HAP-1 (cell line): ENCODE measurements around the gene GSKIP.
A peak's percentile ranks its signal among the peaks of the same experiment; 100 is the strongest.

ENCODE experiments used
- DNase-seq, 2 experiments: peaks; one replicate each; pipeline ENCODE4 v3.0.0-alpha.2; 2016 to 2020; ENCODE audit warnings: low spot score in 2 of 2
- H3K27me3 ChIP-seq: fragments of 250-450 bp; sonication (Bioruptor Pico); 2 replicates; pipeline ENCODE4 v1.5.1; 2020; ENCODE audit warnings: low read depth, mild to moderate bottlenecking, moderate library complexity
- H3K36me3 ChIP-seq: fragments of 250-450 bp; sonication (Bioruptor Pico); replicated peaks from 2 replicates; pipeline ENCODE4 v1.5.1; 2020; ENCODE audit warnings: mild to moderate bottlenecking
- H3K4me1 ChIP-seq: fragments of 250-450 bp; sonication (Bioruptor Pico); 2 replicates; pipeline ENCODE4 v1.5.1; 2020; ENCODE audit warnings: mild to moderate bottlenecking
- H3K4me3 ChIP-seq: fragments of 250-450 bp; sonication (Bioruptor Pico); 2 replicates; pipeline ENCODE4 v1.5.1; 2020; ENCODE audit warnings: mild to moderate bottlenecking, moderate library complexity
- H3K9me3 ChIP-seq: fragments of 250-450 bp; sonication (Bioruptor Pico); 2 replicates; pipeline ENCODE4 v1.5.1; 2020; ENCODE audit warnings: mild to moderate bottlenecking, moderate library complexity
- in situ Hi-C: fragments of 300-500 bp; cut with MboI; formaldehyde crosslinking; loops from 3 replicates; pipeline ENCODE4 v1.14.3; 2020; ENCODE audit warnings: low sequenced_read_pairs, inconsistent platforms, mixed read lengths

The GSKIP gene

DNA sequence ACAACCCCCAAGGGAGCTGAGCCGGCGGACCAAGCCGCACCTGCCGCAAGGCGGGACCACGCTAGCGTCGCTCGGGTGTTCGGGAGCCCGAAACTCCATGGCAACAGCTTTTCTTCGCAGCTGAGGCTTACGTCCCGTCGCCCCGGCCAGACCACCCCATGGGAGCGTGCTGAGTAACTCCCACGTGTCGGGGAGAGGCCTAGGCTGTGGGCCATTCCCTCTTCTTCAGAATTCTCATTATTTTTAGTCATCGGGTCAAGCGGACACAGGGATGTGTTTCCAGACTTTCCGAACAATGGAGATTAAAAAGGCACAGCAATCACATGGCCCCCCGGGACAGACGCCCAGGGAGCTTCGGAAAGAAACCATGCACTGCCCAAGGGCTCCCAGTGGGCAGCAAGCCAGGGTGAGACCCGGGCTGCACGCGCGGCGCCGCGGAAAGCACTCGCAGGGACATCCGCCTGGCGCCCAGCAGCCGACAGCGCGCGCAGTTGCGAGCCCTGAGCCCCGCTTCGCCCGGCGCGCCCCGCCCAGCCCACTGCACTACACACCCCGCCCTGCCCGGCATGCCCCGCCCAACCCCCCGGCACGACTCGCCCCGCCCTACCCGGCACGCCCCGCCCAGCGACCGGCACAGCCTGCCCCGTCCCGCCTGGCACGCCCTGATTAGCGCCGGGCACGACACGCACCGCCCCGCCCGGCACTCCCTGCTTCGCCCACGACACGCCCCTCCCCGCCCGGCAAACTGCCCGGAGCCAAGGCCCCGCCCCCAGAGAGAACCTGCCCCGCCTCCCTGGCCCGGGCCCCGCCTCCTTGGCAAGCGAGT lies 28.2 kb downstream of the GSKIP start:
- Histone ChIP-seq H3K4me3 (peak overlapping the region; percentile 82), H3K4me1 (peaks cover 4% of the 10 kb centered on the region), H3K27me3 (no peaks in the 10 kb centered on the region), H3K36me3 (0 out of 2 replicates have a peak, but pooled peaks cover 3% of the 10 kb centered on the region), H3K9me3 (no peaks in the 10 kb centered on the region)
- in situ Hi-C loops: no loop called here
- peak; percentile 89 to 98 for DNase-seq

DNA sequence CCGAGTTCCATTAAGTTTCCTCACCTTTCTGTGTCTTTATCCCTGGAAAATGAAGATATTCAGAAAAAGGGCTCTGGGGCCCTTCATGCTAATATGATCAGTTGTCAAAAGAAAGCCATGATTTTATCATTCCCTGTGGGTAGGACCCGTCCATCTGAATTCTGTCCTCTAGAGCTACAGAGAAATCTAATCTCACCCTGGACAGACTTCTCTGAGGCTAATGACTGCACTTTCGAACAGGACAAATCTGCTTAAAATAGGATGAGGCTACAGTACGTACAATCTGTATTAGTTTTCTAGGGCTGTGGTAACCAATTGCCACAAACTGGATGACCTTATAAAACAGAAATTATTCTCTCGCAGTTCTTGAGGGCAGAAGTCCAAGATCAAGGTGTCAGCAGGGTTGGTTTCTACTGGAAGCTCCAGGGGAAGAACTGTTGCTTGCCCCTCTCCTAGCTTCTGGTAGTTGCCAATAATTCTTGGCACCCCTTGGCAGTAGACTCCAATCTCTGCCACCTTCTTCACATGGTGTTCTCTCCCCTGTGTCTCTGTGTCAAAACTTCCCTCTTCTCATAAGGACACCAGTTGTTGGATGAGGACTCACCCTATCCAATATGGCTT lies 29.9 kb downstream of the GSKIP start:
- no peak for DNase-seq
- no peaks in the 10 kb centered on the region for H3K9me3 ChIP-seq
- in situ Hi-C loops: no loop called here
- H3K4me1 ChIP-seq: peaks cover 4% of the 10 kb centered on the region
- no peaks in the 10 kb centered on the region for H3K36me3 ChIP-seq
- H3K27me3 ChIP-seq: no peaks in the 10 kb centered on the region
- no peak overlapping the region for H3K4me3 ChIP-seq

DNA sequence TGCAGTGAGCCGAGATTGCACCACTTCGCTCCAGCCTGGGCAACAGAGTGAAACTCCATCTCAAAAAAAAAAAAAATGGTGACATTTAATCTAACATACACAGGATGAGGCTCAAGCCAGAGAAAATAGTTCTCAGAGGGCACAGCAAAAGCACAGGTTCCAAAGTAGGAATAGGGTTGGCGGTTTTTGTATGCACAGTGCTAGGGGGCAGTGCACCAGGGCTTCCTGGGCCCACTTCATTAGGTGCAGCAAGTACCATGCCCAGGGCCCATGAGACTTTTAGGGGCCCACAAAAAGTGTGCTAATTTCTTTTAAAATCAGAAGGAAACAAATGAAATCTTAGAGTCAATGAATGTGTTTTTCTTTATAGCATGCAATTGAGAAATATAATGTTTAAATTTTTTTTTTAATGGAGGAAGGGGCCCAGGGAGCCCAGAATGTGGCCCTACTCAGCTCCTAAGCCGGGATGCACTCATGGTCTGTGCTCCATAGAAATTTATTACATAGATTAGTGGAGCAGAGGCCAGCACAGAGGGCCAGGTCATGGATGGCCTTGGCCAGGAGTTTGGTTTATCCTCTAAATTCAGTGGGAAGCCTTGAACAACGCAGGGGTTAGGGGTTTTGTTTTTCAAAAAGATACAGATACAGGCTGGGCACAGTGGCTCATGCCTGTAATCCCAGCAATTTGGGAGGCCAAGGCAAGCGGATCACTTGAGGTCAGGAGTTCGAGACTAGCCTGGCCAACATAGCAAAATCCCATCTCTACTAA lies 30.9 kb downstream of the GSKIP start:
- peaks cover 4% of the 10 kb centered on the region for H3K4me1 ChIP-seq
- H3K36me3 ChIP-seq: no peaks in the 10 kb centered on the region
- no peaks in the 10 kb centered on the region for H3K9me3 ChIP-seq
- in situ Hi-C loops: no loop called here
- no peak overlapping the region for H3K4me3 ChIP-seq
- no peaks in the 10 kb centered on the region for H3K27me3 ChIP-seq
- no peak for DNase-seq

DNA sequence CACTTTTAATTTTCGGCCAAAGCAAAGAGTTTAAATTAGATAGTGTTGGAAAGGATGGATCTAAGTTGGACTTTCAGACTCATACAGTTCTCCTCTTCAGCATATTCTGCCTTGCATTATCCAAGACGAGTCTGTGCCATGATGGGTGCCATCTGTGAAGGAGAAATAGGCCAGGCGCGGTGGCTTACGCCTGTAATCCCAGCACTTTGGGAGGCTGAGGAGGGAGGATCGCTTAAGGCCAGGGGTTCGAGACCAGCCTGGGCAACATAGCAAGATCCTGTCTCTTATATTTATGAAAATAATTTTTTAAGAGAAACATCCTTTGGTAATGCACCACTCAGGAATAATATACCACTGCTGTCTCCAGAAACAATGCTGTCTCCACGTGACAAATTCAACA lies 35.1 kb downstream of the GSKIP start:
- no peak for DNase-seq

DNA sequence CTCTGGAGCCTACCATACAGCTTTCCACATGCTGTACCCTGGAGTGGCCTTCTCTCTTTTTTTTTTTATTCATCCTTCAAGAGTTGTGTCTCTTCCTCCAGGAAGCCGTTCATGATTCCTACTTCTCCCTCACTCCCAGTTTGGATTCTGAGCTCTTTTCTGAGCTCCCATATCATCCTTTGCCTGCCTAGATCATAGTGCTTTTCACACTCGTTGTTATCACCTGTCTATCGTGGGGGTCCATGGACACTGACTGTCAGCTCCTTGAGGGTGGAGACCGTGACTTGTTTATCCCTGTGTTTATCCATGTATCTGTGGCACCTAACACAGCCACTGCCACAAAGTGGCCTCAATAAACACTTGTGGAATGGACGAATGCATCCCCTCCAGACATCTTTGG lies 35.6 kb downstream of the GSKIP start:
- no peak for DNase-seq
- Histone ChIP-seq H3K4me1 (no peaks in the 10 kb centered on the region), H3K9me3 (no peaks in the 10 kb centered on the region), H3K36me3 (no peaks in the 10 kb centered on the region), H3K4me3 (no peak overlapping the region), H3K27me3 (no peaks in the 10 kb centered on the region)
- in situ Hi-C loops: no loop called here

More for the DNA sequence above, 35.1 kb downstream of the GSKIP start:
- H3K36me3 ChIP-seq: no peaks in the 10 kb centered on the region
- H3K9me3 ChIP-seq: no peaks in the 10 kb centered on the region
- H3K4me3 ChIP-seq: no peak overlapping the region
- no peaks in the 10 kb centered on the region for H3K4me1 ChIP-seq
- H3K27me3 ChIP-seq: no peaks in the 10 kb centered on the region
- in situ Hi-C loops: no loop called here

DNA sequence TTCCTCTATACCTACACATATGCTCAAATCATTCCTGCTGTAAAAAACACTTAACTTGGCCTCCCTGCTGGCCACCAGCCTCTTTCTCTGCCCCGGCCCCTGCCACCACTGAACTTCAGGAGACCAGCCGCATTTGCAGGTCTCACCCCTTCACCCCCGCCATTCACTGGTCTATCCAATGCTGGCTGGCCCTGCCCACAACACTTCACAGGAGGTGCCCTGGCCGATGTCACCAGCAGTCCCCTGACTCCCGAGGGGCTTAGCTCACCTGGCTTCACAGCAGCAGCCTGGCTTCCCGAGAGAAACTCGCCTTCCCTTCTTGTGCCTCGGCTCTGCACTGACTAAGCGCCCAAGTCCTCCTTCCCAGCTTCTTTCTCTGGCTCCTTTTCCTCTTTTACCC lies 36.1 kb downstream of the GSKIP start:
- H3K36me3 ChIP-seq: no peaks in the 10 kb centered on the region
- H3K9me3 ChIP-seq: no peaks in the 10 kb centered on the region
- in situ Hi-C loops: no loop called here
- no peak overlapping the region for H3K4me3 ChIP-seq
- H3K27me3 ChIP-seq: no peaks in the 10 kb centered on the region
- no peaks in the 10 kb centered on the region for H3K4me1 ChIP-seq
- DNase-seq: no peak

DNA sequence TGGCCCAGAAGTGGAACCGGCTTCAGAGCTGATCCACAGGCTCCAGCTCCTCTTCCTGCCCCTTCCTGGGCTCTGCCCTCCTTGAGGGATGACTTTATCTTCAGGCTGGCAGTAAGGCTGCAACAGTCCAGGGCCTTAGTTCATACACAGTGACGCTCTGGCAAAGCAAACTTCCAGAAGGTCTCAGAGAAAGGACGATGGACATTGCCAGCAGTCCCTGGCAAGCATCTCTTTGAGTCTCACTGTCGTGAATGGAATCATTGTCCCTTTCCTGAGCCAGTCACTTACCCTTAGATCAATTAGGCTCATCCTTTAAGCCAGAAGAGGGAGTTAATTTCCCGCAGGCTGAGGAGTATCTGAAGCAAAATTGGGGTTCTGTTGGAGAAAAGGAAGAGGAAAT lies 37.2 kb downstream of the GSKIP start:
- Histone ChIP-seq H3K9me3 (no peaks in the 10 kb centered on the region), H3K4me3 (no peak overlapping the region), H3K27me3 (no peaks in the 10 kb centered on the region), H3K4me1 (no peaks in the 10 kb centered on the region), H3K36me3 (no peaks in the 10 kb centered on the region)
- no peak for DNase-seq
- in situ Hi-C loops: no loop called here

DNA sequence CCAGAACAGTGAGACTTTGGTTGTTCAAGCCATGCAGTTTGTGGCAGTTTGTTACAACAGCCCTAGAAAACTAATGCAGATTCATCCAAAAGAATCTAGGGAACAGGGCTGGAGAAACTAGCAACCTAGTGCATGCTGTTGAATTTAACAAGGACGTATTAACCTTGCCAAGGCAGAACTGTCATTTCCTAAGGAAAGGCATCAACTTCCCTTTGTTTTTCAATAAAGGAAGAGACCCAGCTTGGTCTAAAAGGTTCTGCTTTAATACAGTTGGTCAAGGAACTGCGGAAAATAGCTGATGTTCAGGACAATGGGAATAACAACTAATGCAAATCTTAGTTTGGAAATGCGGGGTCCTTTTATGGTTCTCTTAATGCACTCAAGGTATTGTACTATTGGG lies 40.1 kb downstream of the GSKIP start:
- no peaks in the 10 kb centered on the region for H3K36me3 ChIP-seq
- no peak overlapping the region for H3K4me3 ChIP-seq
- H3K9me3 ChIP-seq: no peaks in the 10 kb centered on the region
- H3K4me1 ChIP-seq: no peaks in the 10 kb centered on the region
- in situ Hi-C loops: no loop called here
- no peak for DNase-seq
- H3K27me3 ChIP-seq: no peaks in the 10 kb centered on the region

DNA sequence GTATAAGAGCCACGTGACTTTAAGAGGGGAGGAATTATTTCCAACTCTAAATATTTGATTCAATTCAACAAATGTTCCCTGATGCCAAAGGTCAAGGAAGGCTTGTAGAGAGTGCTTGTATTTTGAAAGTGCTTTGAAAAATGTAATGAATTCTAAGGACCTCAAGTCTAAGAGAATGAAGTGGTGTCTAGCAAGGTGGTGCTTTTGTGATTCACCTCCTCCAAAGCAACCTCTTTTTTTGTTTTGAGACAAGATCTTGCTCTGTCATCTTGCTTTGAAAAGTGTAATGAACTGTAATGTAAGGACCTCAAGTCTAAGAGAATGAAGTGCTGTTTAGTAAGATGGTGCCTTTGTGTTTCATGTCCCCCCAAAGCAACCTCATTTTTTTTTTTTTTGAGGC lies 42.4 kb downstream of the GSKIP start:
- DNase-seq: no peak
- H3K36me3 ChIP-seq: no peaks in the 10 kb centered on the region
- H3K9me3 ChIP-seq: no peaks in the 10 kb centered on the region
- H3K4me1 ChIP-seq: no peaks in the 10 kb centered on the region
- H3K27me3 ChIP-seq: no peaks in the 10 kb centered on the region
- H3K4me3 ChIP-seq: no peak overlapping the region
- in situ Hi-C loops: no loop called here

DNA sequence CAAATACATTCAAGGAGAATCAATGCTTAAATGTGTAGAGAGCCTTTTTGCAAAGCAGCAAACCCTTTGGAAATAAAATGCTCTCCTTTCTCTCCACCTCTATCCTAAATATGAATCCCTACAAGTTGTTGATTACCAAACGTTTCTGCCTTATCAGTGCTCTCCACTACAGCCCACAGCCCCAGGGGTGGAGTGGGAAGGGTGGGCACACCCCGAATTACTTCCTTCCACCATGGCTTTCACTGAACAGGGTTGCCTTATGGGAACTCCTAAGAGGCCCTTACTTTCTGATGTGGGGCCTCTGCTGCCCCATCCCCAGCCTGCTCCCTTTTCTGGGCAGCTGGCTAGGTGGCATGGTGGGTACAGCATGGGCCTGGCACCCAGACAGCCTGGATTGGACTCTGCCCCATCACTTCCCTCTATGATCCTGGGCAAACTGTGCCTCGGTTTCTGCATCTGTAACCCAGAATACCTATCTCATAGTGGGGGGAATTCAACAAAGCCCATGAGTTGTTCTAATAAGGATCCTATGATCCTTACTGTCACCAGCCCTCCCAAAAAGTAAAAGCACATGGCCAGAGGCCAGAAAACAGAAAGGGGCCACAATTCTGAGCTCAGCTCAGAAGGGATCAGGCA lies 44.7 kb downstream of the GSKIP start:
- in situ Hi-C loops: no loop called here
- Histone ChIP-seq H3K36me3 (no peaks in the 10 kb centered on the region), H3K4me1 (no peaks in the 10 kb centered on the region), H3K4me3 (no peak overlapping the region), H3K9me3 (no peaks in the 10 kb centered on the region), H3K27me3 (no peaks in the 10 kb centered on the region)
- no peak for DNase-seq

DNA sequence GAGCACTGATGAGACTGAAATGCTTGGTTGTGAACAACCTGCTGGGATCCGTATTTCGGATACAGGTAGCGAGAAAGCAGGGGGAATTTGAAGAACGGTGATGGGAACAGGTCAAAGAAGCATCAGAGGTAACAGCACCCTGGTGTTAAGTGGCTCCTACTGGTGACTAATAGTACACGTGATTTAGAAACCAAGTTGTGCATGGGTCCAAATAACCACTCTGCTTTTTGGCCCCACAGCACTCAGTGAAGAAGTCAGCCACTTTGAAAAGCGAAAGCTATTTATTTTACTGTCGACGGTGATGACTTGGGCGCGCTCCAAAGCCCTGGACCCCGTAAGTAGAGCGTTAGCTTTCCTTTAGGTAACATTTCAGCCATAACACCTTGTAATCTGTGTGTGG lies 45.3 kb downstream of the GSKIP start:
- Histone ChIP-seq H3K36me3 (no peaks in the 10 kb centered on the region), H3K4me1 (no peaks in the 10 kb centered on the region), H3K27me3 (no peaks in the 10 kb centered on the region), H3K4me3 (no peak overlapping the region), H3K9me3 (no peaks in the 10 kb centered on the region)
- in situ Hi-C loops: no loop called here
- DNase-seq: no peak

DNA sequence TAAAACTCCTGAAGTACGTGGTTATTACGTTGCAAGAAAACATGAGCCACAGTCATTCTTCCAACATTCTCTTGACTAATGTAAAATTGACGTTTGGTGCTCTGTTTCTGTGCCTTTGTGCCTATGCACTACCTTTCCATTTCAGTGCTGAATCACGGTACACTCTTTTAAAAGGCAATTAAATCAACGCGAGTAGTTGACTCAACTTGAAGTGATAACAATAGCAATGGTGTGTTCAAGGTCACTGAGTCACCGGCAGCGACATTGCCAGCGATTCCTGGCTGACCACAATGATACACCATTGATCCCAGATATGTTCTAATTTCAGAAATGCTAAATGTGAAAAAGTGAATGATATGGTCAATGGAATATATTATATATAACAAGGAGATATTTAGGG lies 46.4 kb downstream of the GSKIP start:
- in situ Hi-C loops: loop anchor here (10.0 kb wide), 1 partner anchor 315 kb away; no protein-coding TSS in a partner anchor

DNA sequence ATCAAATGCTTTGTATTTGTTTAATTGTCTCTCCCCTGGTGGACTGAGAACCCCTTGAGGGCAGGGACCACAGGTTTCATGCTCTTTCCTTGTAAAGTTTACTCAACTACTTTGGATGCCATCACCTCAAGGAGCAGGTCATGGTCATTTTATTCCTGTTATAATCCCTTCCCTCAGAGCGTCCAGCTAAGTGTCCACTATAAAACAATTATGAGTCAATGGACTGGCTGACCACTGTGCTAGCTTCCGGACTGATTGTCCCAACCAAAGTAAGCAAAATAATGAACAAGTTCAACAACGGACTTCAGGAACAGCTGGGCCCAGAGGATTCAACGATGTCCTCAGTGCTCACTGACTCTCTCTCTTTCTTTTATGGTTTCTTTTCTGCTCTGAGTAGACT lies 46.8 kb downstream of the GSKIP start:
- in situ Hi-C loops: loop anchor here (10.0 kb wide), 1 partner anchor 315 kb away; no protein-coding TSS in a partner anchor
- H3K9me3 ChIP-seq: no peaks in the 10 kb centered on the region
- H3K27me3 ChIP-seq: no peaks in the 10 kb centered on the region
- no peak for DNase-seq
- no peak overlapping the region for H3K4me3 ChIP-seq
- H3K36me3 ChIP-seq: no peaks in the 10 kb centered on the region
- no peaks in the 10 kb centered on the region for H3K4me1 ChIP-seq

More for the DNA sequence above, 46.4 kb downstream of the GSKIP start:
- DNase-seq: no peak
- Histone ChIP-seq H3K27me3 (no peaks in the 10 kb centered on the region), H3K4me3 (no peak overlapping the region), H3K4me1 (no peaks in the 10 kb centered on the region), H3K9me3 (no peaks in the 10 kb centered on the region), H3K36me3 (no peaks in the 10 kb centered on the region)
